Activated naive CD8-positive, alpha-beta T cell (primary cell): ENCODE measurements around the gene GORASP2.
A peak's percentile ranks its signal among the peaks of the same experiment; 100 is the strongest.

Source experiments
- H3K27ac Mint-ChIP-seq: one replicate; pipeline ENCODE4 v1.8.0; 2021; ENCODE audit warnings: mixed read lengths
- H3K27me3 Mint-ChIP-seq: one replicate; pipeline ENCODE4 v1.8.0; 2021; ENCODE audit warnings: mixed read lengths
- H3K36me3 Mint-ChIP-seq: one replicate; pipeline ENCODE4 v1.8.0; 2021; ENCODE audit warnings: mixed read lengths
- H3K4me1 Mint-ChIP-seq: one replicate; pipeline ENCODE4 v1.8.0; 2021; ENCODE audit warnings: low read depth, mixed read lengths
- H3K4me3 Mint-ChIP-seq: one replicate; pipeline ENCODE4 v1.8.0; 2021; ENCODE audit warnings: mild to moderate bottlenecking, mixed read lengths
- H3K9me3 Mint-ChIP-seq: one replicate; pipeline ENCODE4 v1.8.0; 2021; ENCODE audit warnings: low read depth, mixed read lengths

Gene GORASP2

GRCh38 chr2:170928824-170929685 is at the start of gene GORASP2:
Gene GORASP2, plus strand, starts transcription at chr2:170929253. Its CDS starts 88 bp downstream, at chr2:170929341.
- Mint-ChIP-seq H3K36me3 (peaks cover 4% of the 10 kb centered on the region), H3K9me3 (no peaks in the 10 kb centered on the region), H3K4me1 (peaks cover 44% of the 10 kb centered on the region), H3K27ac (peak within 1 kb of the TSS; percentile 99), H3K27me3 (no peaks in the 10 kb centered on the region), H3K4me3 (peak within 1 kb of the TSS; percentile 99)

DNA sequence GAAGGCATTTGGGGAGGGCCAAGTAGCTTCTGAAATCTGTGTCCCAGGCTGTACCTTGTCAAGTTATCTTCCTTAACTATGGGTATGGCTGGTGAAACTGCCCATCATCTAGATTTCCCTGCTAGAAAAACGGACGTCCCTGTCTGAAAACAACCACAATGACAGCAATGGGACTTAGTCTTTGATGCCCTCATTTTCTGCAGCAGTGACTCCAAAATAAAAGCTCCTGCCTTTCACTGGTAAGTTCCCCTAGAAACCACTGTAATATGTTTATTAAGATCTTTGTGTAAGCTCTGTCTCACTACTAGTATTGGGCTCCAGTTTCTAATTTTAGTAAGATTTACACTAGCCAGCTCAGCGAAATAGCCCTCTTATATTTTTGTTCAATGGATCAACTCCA is 47.2 kb upstream of the GORASP2 start:
- Mint-ChIP-seq H3K27me3 (peaks cover 5% of the 10 kb centered on the region), H3K4me3 (no peak overlapping the region), H3K36me3 (no peaks in the 10 kb centered on the region), H3K4me1 (peaks cover 7% of the 10 kb centered on the region), H3K27ac (no peak overlapping the region), H3K9me3 (no peaks in the 10 kb centered on the region)

- no peaks in the 10 kb centered on the region for H3K9me3 Mint-ChIP-seq
- H3K36me3 Mint-ChIP-seq: no peaks in the 10 kb centered on the region
- peaks cover 5% of the 10 kb centered on the region for H3K27me3 Mint-ChIP-seq
- no peak overlapping the region for H3K4me3 Mint-ChIP-seq
- no peak overlapping the region for H3K27ac Mint-ChIP-seq
- peaks cover 7% of the 10 kb centered on the region for H3K4me1 Mint-ChIP-seq
These were observed 46.3 kb upstream of the GORASP2 start for GRCh38 chr2:170882758-170883157.

- Mint-ChIP-seq H3K36me3 (no peaks in the 10 kb centered on the region), H3K4me1 (peaks cover under 1% of the 10 kb centered on the region), H3K27ac (no peak overlapping the region), H3K9me3 (no peaks in the 10 kb centered on the region), H3K27me3 (peaks cover 7% of the 10 kb centered on the region), H3K4me3 (no peak overlapping the region)
These were observed 45.4 kb upstream of the GORASP2 start for GRCh38 chr2:170883683-170884082.

GRCh38 chr2:170885130-170885791 is 43.8 kb upstream of the GORASP2 start:
- H3K4me3 Mint-ChIP-seq: no peak overlapping the region
- peaks cover 7% of the 10 kb centered on the region for H3K27me3 Mint-ChIP-seq
- H3K36me3 Mint-ChIP-seq: no peaks in the 10 kb centered on the region
- H3K27ac Mint-ChIP-seq: no peak overlapping the region
- no peaks in the 10 kb centered on the region for H3K4me1 Mint-ChIP-seq
- H3K9me3 Mint-ChIP-seq: no peaks in the 10 kb centered on the region

DNA sequence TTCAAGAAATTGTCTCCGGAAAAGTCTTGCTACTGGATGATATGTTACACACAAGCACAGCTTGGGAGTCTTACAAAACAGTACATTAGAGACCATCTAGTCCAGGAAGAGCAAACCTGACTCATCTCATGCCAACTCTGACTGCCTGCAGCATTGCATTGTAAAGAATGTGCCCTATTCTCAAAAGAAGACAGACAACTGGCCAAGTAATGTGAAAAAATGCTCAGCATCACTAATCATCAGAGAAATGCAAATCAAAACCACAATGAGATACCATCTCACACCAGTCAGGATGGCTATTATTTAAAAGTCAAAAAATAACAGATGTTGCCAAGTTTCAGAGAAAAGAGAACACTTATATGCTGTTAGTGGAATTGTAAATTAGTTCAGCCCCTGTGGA is 42.7 kb upstream of the GORASP2 start:
- no peak overlapping the region for H3K27ac Mint-ChIP-seq
- H3K4me1 Mint-ChIP-seq: no peaks in the 10 kb centered on the region
- H3K9me3 Mint-ChIP-seq: no peaks in the 10 kb centered on the region
- peaks cover 7% of the 10 kb centered on the region for H3K27me3 Mint-ChIP-seq
- H3K36me3 Mint-ChIP-seq: no peaks in the 10 kb centered on the region
- no peak overlapping the region for H3K4me3 Mint-ChIP-seq

GRCh38 chr2:170887496-170887895 is 41.6 kb upstream of the GORASP2 start:
- H3K27ac Mint-ChIP-seq: no peak overlapping the region
- no peaks in the 10 kb centered on the region for H3K9me3 Mint-ChIP-seq
- H3K27me3 Mint-ChIP-seq: peaks cover 7% of the 10 kb centered on the region
- H3K4me3 Mint-ChIP-seq: no peak overlapping the region
- H3K36me3 Mint-ChIP-seq: no peaks in the 10 kb centered on the region
- no peaks in the 10 kb centered on the region for H3K4me1 Mint-ChIP-seq

GRCh38 chr2:170887896-170888295 is 41.2 kb upstream of the GORASP2 start:
- no peak overlapping the region for H3K4me3 Mint-ChIP-seq
- no peak overlapping the region for H3K27ac Mint-ChIP-seq

GRCh38 chr2:170891893-170892292 is 37.2 kb upstream of the GORASP2 start:
- H3K27me3 Mint-ChIP-seq: peaks cover 4% of the 10 kb centered on the region
- H3K9me3 Mint-ChIP-seq: no peaks in the 10 kb centered on the region
- H3K27ac Mint-ChIP-seq: no peak overlapping the region
- H3K36me3 Mint-ChIP-seq: no peaks in the 10 kb centered on the region
- H3K4me3 Mint-ChIP-seq: no peak overlapping the region
- H3K4me1 Mint-ChIP-seq: no peaks in the 10 kb centered on the region

More at GRCh38 chr2:170887896-170888295, 41.2 kb upstream of the GORASP2 start:
- Mint-ChIP-seq H3K36me3 (no peaks in the 10 kb centered on the region), H3K27me3 (peaks cover 7% of the 10 kb centered on the region), H3K9me3 (no peaks in the 10 kb centered on the region), H3K4me1 (no peaks in the 10 kb centered on the region)

DNA sequence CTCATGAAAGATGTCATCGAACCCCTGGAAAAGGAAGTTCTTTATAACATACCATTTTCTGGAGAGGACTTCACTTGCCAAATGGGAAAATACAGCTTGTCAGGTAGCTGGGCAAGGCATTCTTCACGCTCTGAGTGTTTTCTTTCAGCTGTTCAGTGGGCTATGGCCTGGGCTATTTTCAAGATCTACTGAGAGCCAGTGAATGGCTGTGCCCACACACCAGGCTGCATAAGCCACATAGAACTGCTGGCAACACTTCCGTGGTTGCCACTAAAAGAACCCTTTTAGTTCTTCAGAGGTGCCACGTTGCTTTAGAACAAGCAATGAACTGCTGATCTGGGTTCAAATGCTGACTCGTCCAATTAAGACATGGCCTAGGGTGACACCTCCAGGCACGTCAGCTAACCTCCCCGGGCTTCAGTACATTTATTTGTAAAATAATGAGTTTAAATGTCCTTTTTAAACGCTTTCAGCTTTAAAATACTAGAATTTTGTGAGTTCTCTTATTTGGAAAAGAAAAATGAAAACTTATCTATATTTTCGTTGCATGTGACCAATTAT is 36.6 kb upstream of the GORASP2 start:
- Mint-ChIP-seq H3K4me3 (no peak overlapping the region), H3K9me3 (no peaks in the 10 kb centered on the region), H3K4me1 (no peaks in the 10 kb centered on the region), H3K27me3 (peaks cover 4% of the 10 kb centered on the region), H3K27ac (no peak overlapping the region), H3K36me3 (no peaks in the 10 kb centered on the region)

DNA sequence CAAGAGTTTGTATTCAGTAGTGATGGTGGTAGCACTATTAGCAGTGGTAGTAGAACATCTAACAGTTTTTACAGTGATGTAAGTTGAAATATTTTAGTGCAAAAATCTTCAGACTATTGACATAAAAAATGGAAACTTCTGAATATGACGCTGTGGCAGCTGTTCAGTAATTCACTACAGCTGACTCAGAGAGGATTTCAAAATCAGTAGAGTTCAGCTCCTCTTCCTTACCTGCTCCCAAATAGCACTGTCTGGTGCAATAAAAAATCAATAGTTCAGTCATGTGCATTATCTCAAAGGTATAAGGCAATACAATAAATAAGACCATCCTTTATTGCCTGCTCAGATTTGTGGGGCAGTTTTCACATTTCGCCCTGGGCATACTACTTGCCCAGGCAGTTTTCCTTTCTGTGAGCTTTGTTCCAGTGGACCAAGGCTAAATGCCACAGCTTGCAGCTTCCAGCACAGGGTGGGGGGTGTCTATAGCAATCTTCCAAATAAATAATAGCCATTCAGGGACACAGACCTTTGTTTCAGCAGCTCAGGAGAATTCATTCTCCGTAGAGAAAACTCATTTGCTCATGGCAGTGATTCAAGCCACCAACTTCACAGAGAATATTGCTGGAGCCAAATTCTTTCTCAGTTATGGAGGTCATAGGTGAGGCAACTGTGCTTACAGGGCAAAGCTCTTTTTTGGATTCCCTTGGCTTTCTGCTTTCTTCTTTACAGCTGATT is 33.9 kb upstream of the GORASP2 start:
- Mint-ChIP-seq H3K27me3 (no peaks in the 10 kb centered on the region), H3K9me3 (no peaks in the 10 kb centered on the region), H3K27ac (no peak overlapping the region), H3K4me1 (no peaks in the 10 kb centered on the region), H3K4me3 (no peak overlapping the region), H3K36me3 (no peaks in the 10 kb centered on the region)

GRCh38 chr2:170896622-170897021 is 32.4 kb upstream of the GORASP2 start:
- Mint-ChIP-seq H3K27ac (no peak overlapping the region), H3K27me3 (peaks cover under 1% of the 10 kb centered on the region), H3K4me1 (no peaks in the 10 kb centered on the region), H3K36me3 (no peaks in the 10 kb centered on the region), H3K4me3 (no peak overlapping the region), H3K9me3 (no peaks in the 10 kb centered on the region)

GRCh38 chr2:170897108-170897507 is 31.9 kb upstream of the GORASP2 start:
- Mint-ChIP-seq H3K4me1 (no peaks in the 10 kb centered on the region), H3K36me3 (no peaks in the 10 kb centered on the region), H3K27ac (no peak overlapping the region)

DNA sequence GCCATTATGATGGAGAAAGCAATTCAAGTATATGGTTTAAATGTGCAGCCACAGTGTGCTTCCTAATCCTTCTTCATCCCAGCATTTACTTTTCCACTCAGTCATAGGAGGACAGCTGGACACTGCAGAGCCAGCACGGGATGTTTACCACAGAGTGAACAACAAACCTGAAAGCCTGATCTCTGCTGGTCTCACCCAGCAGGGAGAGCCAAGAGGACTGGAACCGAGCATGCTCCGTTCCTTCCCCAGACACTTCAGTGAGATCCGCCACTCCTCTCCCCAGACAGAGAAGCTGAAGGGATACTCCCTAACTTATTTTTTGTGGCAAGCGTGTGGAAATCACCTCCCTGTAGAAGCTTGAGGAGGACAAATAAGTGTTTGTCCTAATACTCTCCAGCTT is 23.2 kb upstream of the GORASP2 start:
- H3K4me1 Mint-ChIP-seq: no peaks in the 10 kb centered on the region
- H3K9me3 Mint-ChIP-seq: peaks cover 5% of the 10 kb centered on the region
- no peak overlapping the region for H3K27ac Mint-ChIP-seq
- H3K4me3 Mint-ChIP-seq: no peak overlapping the region
- peaks cover 9% of the 10 kb centered on the region for H3K27me3 Mint-ChIP-seq
- peaks cover 15% of the 10 kb centered on the region for H3K36me3 Mint-ChIP-seq

More at GRCh38 chr2:170897108-170897507, 31.9 kb upstream of the GORASP2 start:
- H3K27me3 Mint-ChIP-seq: peaks cover 5% of the 10 kb centered on the region
- no peak overlapping the region for H3K4me3 Mint-ChIP-seq
- no peaks in the 10 kb centered on the region for H3K9me3 Mint-ChIP-seq
